HepG2 (cell line): ENCODE measurements around the gene RABGEF1. TPM values are rescaled to one million over a fixed set of nuclear protein-coding genes. Genes with fewer than 3 reads are reported as not detected.
A peak's percentile ranks its signal among the peaks of the same experiment; 100 is the strongest.

Experiments
- CHD2 ChIP-seq: IDR thresholded peaks from 2 replicates; pipeline ENCODE4 v1.6.1; 2011; ENCODE audit warnings: low read depth, low read length, improper control_type of control experiment
- GABPA ChIP-seq, 2 experiments: IDR thresholded peaks; 2 replicates each; pipeline ENCODE4 v1.6.1; 2011 to 2016; ENCODE audit warnings: low read depth in 2 of 2, low read length in 1 of 2, missing biosample characterization in 1 of 2, missing genetic modification characterization in 1 of 2
- IKZF1 ChIP-seq: fragments of 450-650 bp; IDR thresholded peaks from 2 replicates; pipeline ENCODE4 v1.7.1; 2016
- IRF2 ChIP-seq: IDR thresholded peaks from 2 replicates; pipeline ENCODE4 v1.6.1; 2018; ENCODE audit warnings: missing genetic modification reagents, missing compliant biosample characterization
- MTF1 ChIP-seq: sonication (generic); formaldehyde crosslinking; IDR thresholded peaks from 2 replicates; pipeline ENCODE4 v1.5.0; 2020; ENCODE audit warnings: missing genetic modification reagents
- NR2C2 ChIP-seq: sonication (generic); formaldehyde crosslinking; IDR thresholded peaks from 2 replicates; pipeline ENCODE4 v1.4.0; 2020; ENCODE audit warnings: missing genetic modification reagents, mild to moderate bottlenecking, moderate library complexity, borderline replicate concordance
- PHF21A ChIP-seq: sonication (generic); formaldehyde crosslinking; IDR thresholded peaks from 2 replicates; pipeline ENCODE4 v1.5.0; 2020; ENCODE audit warnings: mild to moderate bottlenecking, missing genetic modification reagents
- RAD21 ChIP-seq: fragments of 450-650 bp; formaldehyde crosslinking; IDR thresholded peaks from 2 replicates; pipeline ENCODE4 v1.5.0; 2020; ENCODE audit warnings: mild to moderate bottlenecking
- RBM22 ChIP-seq: fragments of 200-400 bp; formaldehyde crosslinking; optimal IDR thresholded peaks from 2 replicates; pipeline ENCODE3; 2017; ENCODE audit warnings: mild to moderate bottlenecking, low read length, moderate library complexity
- SP5 ChIP-seq: IDR thresholded peaks from 2 replicates; pipeline ENCODE4 v1.6.1; 2016; ENCODE audit warnings: low read depth, borderline replicate concordance
- TBX3 ChIP-seq: fragments of 450-650 bp; IDR thresholded peaks from 2 replicates; pipeline ENCODE4 v1.6.1; 2017; ENCODE audit warnings: antibody characterized with exemption, mild to moderate bottlenecking, inconsistent platforms, borderline replicate concordance
- ZBTB7B ChIP-seq: sonication (generic); formaldehyde crosslinking; IDR thresholded peaks from 2 replicates; pipeline ENCODE4 v1.4.0; 2020; ENCODE audit warnings: missing genetic modification reagents
- ZFP90 ChIP-seq: sonication (generic); formaldehyde crosslinking; IDR thresholded peaks from 2 replicates; pipeline ENCODE4 v1.8.0; 2022; ENCODE audit warnings: missing genetic modification reagents, mild to moderate bottlenecking, inconsistent platforms, borderline replicate concordance
- ZGPAT ChIP-seq: IDR thresholded peaks from 2 replicates; pipeline ENCODE4 v1.6.1; 2016; ENCODE audit warnings: mild to moderate bottlenecking
- ZKSCAN8 ChIP-seq: IDR thresholded peaks from 2 replicates; pipeline ENCODE4 v1.6.1; 2016; ENCODE audit warnings: borderline replicate concordance, missing genetic modification reagents, missing compliant biosample characterization
- ZNF274 ChIP-seq: sonication (generic); formaldehyde crosslinking; IDR thresholded peaks from 2 replicates; pipeline ENCODE4 v1.5.1; 2020; ENCODE audit warnings: mild to moderate bottlenecking, missing genetic modification reagents
- ZNF512B ChIP-seq: sonication (generic); formaldehyde crosslinking; IDR thresholded peaks from 2 replicates; pipeline ENCODE4 v1.5.1; 2020; ENCODE audit warnings: missing genetic modification reagents, mild to moderate bottlenecking, borderline replicate concordance
- ZNF557 ChIP-seq: sonication (generic); formaldehyde crosslinking; IDR thresholded peaks from 2 replicates; pipeline ENCODE4 v1.4.0; 2020; ENCODE audit warnings: missing genetic modification reagents
- ZNF678 ChIP-seq: sonication (generic); formaldehyde crosslinking; IDR thresholded peaks from 2 replicates; pipeline ENCODE4 v1.4.0; 2020; ENCODE audit warnings: mild to moderate bottlenecking, missing genetic modification reagents
- ZSCAN31 ChIP-seq: sonication (generic); formaldehyde crosslinking; IDR thresholded peaks from 2 replicates; pipeline ENCODE4 v1.5.0; 2020; ENCODE audit warnings: low read depth, mild to moderate bottlenecking, missing genetic modification reagents
- polyA plus RNA-seq, 8 experiments: library from polyadenylated mRNA; depleted of rRNA in 3 of 8; stranded (reverse) in 7 of 8; unstranded in 1 of 8; fragments of >200 nt; fragmentation: Illumina TruSeq in 4 of 8; extraction: Trizol in 4 of 8; gene quantifications; 2 replicates each; pipeline versions ENCODE4 v1.2.1 to v1.2.3, GENCODE V29; 2011 to 2016; ENCODE audit warnings: low read depth in 4 of 8, missing spikeins in 1 of 8, mixed read lengths in 1 of 8; ENCODE audit not compliant: insufficient read depth in 1 of 8
- total RNA-seq, 5 experiments: library from RNA; depleted of rRNA; stranded (reverse); fragments of >200 nt; fragmentation: Illumina TruSeq; extraction: Trizol; gene quantifications; 2 replicates each; pipeline ENCODE4 v1.2.3, GENCODE V29; 2016; ENCODE audit warnings: low read depth in 1 of 5
- TF ChIP-seq, protein P1 (sequence below): sonication (generic); formaldehyde crosslinking; IDR thresholded peaks from 2 replicates; pipeline ENCODE4 v1.4.0; 2020; ENCODE audit warnings: mild to moderate bottlenecking, missing genetic modification reagents
- TF ChIP-seq, protein P2 (sequence below): IDR thresholded peaks from 2 replicates; pipeline ENCODE4 v1.6.1; 2012; ENCODE audit warnings: low read depth, low read length, improper control_type of control experiment

Gene RABGEF1
- total and polyA plus RNA-seq, 2 of the 13 experiments (the other 11 are each of a cell fraction or from before 2014, with no cell fraction given): 22.7 to 35.3 TPM

DNA sequence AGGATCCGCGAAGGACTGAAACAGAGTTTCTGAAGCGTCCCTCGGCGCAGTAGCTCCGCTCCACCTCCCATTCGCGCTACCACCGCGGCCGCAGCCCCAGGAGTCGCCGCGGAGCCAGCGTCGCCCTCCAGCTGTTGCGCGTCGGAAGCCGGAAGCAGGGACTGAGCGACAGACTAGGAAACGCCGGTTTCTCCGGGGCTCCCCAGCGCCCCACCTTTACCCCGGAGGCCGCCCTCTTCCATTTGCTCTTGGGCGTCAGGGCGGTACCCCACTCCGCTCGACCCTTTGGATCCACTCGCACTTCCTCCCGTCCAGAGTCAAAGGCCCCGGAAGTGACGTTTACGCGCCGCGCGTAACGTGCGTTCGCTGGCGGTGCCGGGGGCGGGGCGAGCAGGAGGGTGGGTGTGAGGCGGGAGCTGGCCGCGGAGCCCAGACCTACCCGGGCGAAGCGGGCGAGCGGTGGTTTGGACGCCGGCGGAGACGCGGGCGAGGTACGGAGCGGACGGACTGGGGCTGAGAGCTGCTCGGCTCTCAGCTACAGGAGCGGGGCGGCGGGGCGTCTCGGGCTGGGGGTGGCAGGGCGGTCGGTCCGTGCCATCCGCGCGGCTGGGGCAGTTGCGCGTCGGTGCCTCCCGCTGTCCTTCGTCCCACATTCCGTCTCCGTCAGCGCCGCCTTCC, at the start of gene RABGEF1 (continued):
- no peak for TF ChIP-seq CHD2
- no peak for TF ChIP-seq IKZF1
- TF ChIP-seq ZNF557: no peak
- peak; percentile 86 for TF ChIP-seq IRF2
- TF ChIP-seq ZNF512B (CRISPR knock-in tag): no peak
- TF ChIP-seq TBX3: peak; percentile 27; the same call in 1 of the 2 replicates
- no peak; the same call in 1 of the 2 replicates for TF ChIP-seq ZKSCAN8 (CRISPR knock-in tag)
- TF ChIP-seq RBM22: no peak
- TF ChIP-seq, protein P1, sequence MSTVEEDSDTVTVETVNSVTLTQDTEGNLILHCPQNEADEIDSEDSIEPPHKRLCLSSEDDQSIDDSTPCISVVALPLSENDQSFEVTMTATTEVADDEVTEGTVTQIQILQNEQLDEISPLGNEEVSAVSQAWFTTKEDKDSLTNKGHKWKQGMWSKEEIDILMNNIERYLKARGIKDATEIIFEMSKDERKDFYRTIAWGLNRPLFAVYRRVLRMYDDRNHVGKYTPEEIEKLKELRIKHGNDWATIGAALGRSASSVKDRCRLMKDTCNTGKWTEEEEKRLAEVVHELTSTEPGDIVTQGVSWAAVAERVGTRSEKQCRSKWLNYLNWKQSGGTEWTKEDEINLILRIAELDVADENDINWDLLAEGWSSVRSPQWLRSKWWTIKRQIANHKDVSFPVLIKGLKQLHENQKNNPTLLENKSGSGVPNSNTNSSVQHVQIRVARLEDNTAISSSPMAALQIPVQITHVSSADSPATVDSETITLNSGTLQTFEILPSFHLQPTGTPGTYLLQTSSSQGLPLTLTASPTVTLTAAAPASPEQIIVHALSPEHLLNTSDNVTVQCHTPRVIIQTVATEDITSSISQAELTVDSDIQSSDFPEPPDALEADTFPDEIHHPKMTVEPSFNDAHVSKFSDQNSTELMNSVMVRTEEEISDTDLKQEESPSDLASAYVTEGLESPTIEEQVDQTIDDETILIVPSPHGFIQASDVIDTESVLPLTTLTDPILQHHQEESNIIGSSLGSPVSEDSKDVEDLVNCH (CRISPR knock-in tag): peak; percentile 72; the same call in 1 of the 2 replicates
- TF ChIP-seq SP5 (CRISPR knock-in tag): peak; percentile 29; the same call in 1 of the 2 replicates
- peak; percentile 68 for TF ChIP-seq PHF21A (CRISPR knock-in tag)
- no peak for TF ChIP-seq ZSCAN31 (CRISPR knock-in tag)
- TF ChIP-seq ZNF678 (CRISPR knock-in tag): peak; percentile 72
- TF ChIP-seq ZNF274 (CRISPR knock-in tag): peak; percentile 27; the same call in 1 of the 2 replicates
- TF ChIP-seq ZGPAT (CRISPR knock-in tag): peak; percentile 80; the same call in 1 of the 2 replicates
- no peak for TF ChIP-seq RAD21 (CRISPR knock-in tag)
- peak; percentile 92 for TF ChIP-seq NR2C2 (CRISPR knock-in tag)
- no peak for TF ChIP-seq MTF1 (CRISPR knock-in tag)
- peak; percentile 66; the same call in 1 of the 2 replicates for TF ChIP-seq ZBTB7B (CRISPR knock-in tag)
- TF ChIP-seq ZFP90: no peak
- peak; percentile 84 for TF ChIP-seq GABPA (IDR thresholded peaks at IDR 0.05; ENCODE audit: low read depth, low read length)
- peak; percentile 93 for TF ChIP-seq GABPA (CRISPR knock-in tag; IDR thresholded peaks at IDR 0.05; ENCODE audit: low read depth)
- TF ChIP-seq, protein P2, sequence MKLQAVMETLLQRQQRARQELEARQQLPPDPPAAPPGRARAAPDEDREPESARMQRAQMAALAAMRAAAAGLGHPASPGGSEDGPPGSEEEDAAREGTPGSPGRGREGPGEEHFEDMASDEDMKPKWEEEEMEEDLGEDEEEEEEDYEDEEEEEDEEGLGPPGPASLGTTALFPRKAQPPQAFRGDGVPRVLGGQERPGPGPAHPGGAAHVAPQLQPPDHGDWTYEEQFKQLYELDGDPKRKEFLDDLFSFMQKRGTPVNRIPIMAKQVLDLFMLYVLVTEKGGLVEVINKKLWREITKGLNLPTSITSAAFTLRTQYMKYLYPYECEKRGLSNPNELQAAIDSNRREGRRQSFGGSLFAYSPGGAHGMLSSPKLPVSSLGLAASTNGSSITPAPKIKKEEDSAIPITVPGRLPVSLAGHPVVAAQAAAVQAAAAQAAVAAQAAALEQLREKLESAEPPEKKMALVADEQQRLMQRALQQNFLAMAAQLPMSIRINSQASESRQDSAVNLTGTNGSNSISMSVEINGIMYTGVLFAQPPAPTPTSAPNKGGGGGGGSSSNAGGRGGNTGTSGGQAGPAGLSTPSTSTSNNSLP: no peak
